Esophagus squamous epithelium (tissue), 5 donors: Measurements from ENCODE around the gene FUT4. TPM values are rescaled to one million over a fixed set of nuclear protein-coding genes. Genes with fewer than 3 reads are reported as not detected.

Experiments
- DNase-seq: peaks from one replicate; lab custom pipeline; 2025; lab: John Stamatoyannopoulos, UW
- H3K27ac ChIP-seq, 4 donors: fragments of 200-600 bp; sonication (generic); one replicate each; pipeline ENCODE4 v1.5.1; 2016 to 2019; ENCODE audit warnings: mild to moderate bottlenecking in 1 of 4
- H3K27me3 ChIP-seq, 4 donors: fragments of 200-600 bp; sonication (generic); 1 replicate in 3 of 4; 2 replicates in 1 of 4; pipeline versions ENCODE4 v1.5.1 to v1.6.0; 2017 to 2021; ENCODE audit warnings: antibody characterized with exemption in 1 of 4
- H3K36me3 ChIP-seq, 3 donors: fragments of 200-600 bp; sonication (generic); one replicate each; pipeline ENCODE4 v1.5.1; 2016 to 2019
- H3K4me1 ChIP-seq, 3 donors: fragments of 200-600 bp; sonication (generic); one replicate each; pipeline ENCODE4 v1.5.1; 2017 to 2019
- H3K4me3 ChIP-seq, 4 donors: fragments of 200-600 bp; sonication (generic); 1 replicate in 3 of 4; 2 replicates in 1 of 4; pipeline ENCODE4 v1.5.1; 2016 to 2019; ENCODE audit warnings: mild to moderate bottlenecking in 2 of 4, moderate library complexity in 1 of 4
- H3K9me3 ChIP-seq, 3 donors: fragments of 200-600 bp; sonication (generic); one replicate each; pipeline ENCODE4 v1.5.1; 2016 to 2019
- POLR2A ChIP-seq, 4 donors: fragments of 450-650 bp; IDR thresholded peaks; one replicate each; pipeline ENCODE4 v1.6.1; 2017; ENCODE audit warnings: antibody characterized with exemption in 4 of 4, mild to moderate bottlenecking in 4 of 4, moderate library complexity in 3 of 4
- WGBS, 2 donors: methylation state at CpG; one replicate each; pipeline ENCODE4 v1.1.5; 2018; 5-methylcytosine and 5-hydroxymethylcytosine counted together
- intact Hi-C: fragments of 100-400 bp; cut with DNase I; formaldehyde crosslinking; loops from one replicate; pipeline ENCODE4 v1.15.0; 2022
- total RNA-seq, 4 donors: library from RNA; depleted of rRNA; stranded (reverse); fragments of >200 nt; gene quantifications; one replicate each; pipeline ENCODE4 v1.1.0, GENCODE V29; 2016
- TF ChIP-seq, protein P1 (sequence below), 6 experiments: fragments of 450-650 bp in 4 of 6; fragments of 200-600 bp in 2 of 6; sonication (generic) in 2 of 6; IDR thresholded peaks; one replicate each; pipeline ENCODE4 v1.5.1; 2016 to 2019; ENCODE audit warnings: antibody characterized with exemption in 6 of 6, mild to moderate bottlenecking in 4 of 6, moderate library complexity in 4 of 6
- donor health status: DM: yes; HTN: yes; CAD: no.

Gene FUT4
- total RNA-seq, 4 donors from 2014 or later = 1.4 to 6.1 (median 1.8) TPM

DNA sequence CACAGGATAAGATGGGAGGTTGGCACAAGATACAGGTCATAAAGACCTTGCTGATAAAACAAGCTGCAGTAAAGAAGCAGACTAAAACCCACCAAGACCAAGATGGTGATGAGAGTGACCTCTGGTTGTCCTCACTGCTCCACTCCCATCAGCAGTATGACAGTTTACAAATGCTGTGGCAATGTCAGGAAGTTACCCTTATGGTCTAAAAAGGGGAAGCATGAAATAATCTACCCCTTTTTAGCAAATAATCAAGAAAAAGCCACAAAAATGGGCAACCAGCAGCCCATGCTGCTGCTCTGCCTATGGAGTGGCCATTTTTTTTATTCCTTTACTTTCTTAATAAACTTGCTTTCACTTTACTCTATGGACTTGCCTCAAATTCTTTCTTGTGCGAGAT lies 14.7 kb downstream of the FUT4 start:
- Histone ChIP-seq H3K27me3 (no peaks in the 10 kb centered on the region), H3K27ac (no peak overlapping the region), H3K4me3 (no peak overlapping the region), H3K36me3 (no peaks in the 10 kb centered on the region), H3K4me1 (peaks cover 0 to 14% (median 0%) of the 10 kb centered on the region in 3 donors), H3K9me3 (no peaks in the 10 kb centered on the region)
- 88 to 93% methylated on average over 1 of the region's 1 CpG for WGBS, 2 donors
- TF ChIP-seq, protein P1, sequence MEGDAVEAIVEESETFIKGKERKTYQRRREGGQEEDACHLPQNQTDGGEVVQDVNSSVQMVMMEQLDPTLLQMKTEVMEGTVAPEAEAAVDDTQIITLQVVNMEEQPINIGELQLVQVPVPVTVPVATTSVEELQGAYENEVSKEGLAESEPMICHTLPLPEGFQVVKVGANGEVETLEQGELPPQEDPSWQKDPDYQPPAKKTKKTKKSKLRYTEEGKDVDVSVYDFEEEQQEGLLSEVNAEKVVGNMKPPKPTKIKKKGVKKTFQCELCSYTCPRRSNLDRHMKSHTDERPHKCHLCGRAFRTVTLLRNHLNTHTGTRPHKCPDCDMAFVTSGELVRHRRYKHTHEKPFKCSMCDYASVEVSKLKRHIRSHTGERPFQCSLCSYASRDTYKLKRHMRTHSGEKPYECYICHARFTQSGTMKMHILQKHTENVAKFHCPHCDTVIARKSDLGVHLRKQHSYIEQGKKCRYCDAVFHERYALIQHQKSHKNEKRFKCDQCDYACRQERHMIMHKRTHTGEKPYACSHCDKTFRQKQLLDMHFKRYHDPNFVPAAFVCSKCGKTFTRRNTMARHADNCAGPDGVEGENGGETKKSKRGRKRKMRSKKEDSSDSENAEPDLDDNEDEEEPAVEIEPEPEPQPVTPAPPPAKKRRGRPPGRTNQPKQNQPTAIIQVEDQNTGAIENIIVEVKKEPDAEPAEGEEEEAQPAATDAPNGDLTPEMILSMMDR (IDR thresholded peaks at IDR 0.05) = no peak
- no peak for TF ChIP-seq POLR2A (IDR thresholded peaks at IDR 0.05)
- DNase-seq = no peak
- intact Hi-C loops = no loop called here

DNA sequence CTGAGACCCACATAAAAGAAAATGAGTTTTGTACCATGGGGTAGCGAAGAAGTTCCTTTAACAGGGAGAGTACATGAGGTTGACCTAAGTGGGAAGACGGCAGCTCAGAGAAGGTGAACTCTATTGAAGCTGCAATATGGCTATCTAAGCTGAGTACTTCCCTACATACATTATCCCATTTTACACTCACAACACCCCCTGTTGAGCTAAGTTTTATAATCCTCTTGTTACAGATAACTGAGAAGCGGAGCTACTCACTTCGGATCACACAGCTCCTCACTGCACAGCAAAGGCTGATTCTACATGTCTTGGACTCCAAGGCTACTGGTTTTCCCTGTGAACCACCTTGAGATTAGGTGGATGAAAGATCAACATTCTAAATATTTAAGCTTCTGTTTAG lies 15.2 kb downstream of the FUT4 start:
- H3K9me3 ChIP-seq = no peaks in the 10 kb centered on the region
- H3K36me3 ChIP-seq = no peaks in the 10 kb centered on the region
- intact Hi-C loops = no loop called here
- no peak overlapping the region for H3K27ac ChIP-seq
- 96 to 97% methylated on average over 4 of the region's 4 CpGs for WGBS, 2 donors
- H3K27me3 ChIP-seq = no peaks in the 10 kb centered on the region
- no peak for DNase-seq
- H3K4me1 ChIP-seq = peaks cover 0 to 19% (median 0%) of the 10 kb centered on the region in 3 donors
- TF ChIP-seq, protein P1 (IDR thresholded peaks at IDR 0.05) = no peak
- no peak for TF ChIP-seq POLR2A (IDR thresholded peaks at IDR 0.05)
- no peak overlapping the region for H3K4me3 ChIP-seq

DNA sequence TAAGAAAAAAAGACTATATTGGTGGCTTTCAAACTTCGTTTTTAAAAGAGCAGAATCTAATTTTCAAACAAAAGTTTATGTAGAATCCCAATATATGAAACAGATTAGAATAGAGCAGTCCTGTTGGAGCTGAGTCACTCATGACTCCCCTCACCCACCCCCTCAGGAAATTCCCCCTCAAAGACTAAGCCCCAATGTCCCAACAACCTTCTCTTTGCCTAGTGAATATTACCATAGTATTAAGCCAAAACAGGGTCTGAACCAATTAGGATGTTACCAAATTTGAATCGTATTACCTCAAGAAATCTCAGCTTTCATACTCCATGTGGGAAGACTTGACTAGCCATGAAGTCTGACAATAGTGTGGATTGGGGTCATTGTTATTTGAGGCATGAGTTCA lies 15.6 kb downstream of the FUT4 start:
- no peaks in the 10 kb centered on the region for H3K36me3 ChIP-seq
- peaks cover 0 to 20% (median 0%) of the 10 kb centered on the region in 3 donors for H3K4me1 ChIP-seq
- no peak overlapping the region for H3K27ac ChIP-seq
- no peak for TF ChIP-seq POLR2A (IDR thresholded peaks at IDR 0.05)
- TF ChIP-seq, protein P1 (IDR thresholded peaks at IDR 0.05) = no peak
- no peak overlapping the region for H3K4me3 ChIP-seq
- no peak for DNase-seq
- no peaks in the 10 kb centered on the region for H3K27me3 ChIP-seq
- no peaks in the 10 kb centered on the region for H3K9me3 ChIP-seq
- intact Hi-C loops = no loop called here
- 80 to 87% methylated on average over 2 of the region's 2 CpGs for WGBS, 2 donors

- DNase-seq = no peak
- no peaks in the 10 kb centered on the region for H3K27me3 ChIP-seq
- H3K36me3 ChIP-seq = no peaks in the 10 kb centered on the region
- no peaks in the 10 kb centered on the region for H3K9me3 ChIP-seq
- TF ChIP-seq, protein P1 (IDR thresholded peaks at IDR 0.05) = no peak
- no peak for TF ChIP-seq POLR2A (IDR thresholded peaks at IDR 0.05)
- H3K4me3 ChIP-seq = no peak overlapping the region
- intact Hi-C loops = no loop called here
- 84 to 91% methylated on average over 3 of the region's 3 CpGs for WGBS, 2 donors
- H3K27ac ChIP-seq = no peak overlapping the region
- H3K4me1 ChIP-seq = peaks cover 0 to 20% (median 0%) of the 10 kb centered on the region in 3 donors
These were observed 17.1 kb downstream of the FUT4 start for GRCh38 chr11:94560834-94561233.

DNA sequence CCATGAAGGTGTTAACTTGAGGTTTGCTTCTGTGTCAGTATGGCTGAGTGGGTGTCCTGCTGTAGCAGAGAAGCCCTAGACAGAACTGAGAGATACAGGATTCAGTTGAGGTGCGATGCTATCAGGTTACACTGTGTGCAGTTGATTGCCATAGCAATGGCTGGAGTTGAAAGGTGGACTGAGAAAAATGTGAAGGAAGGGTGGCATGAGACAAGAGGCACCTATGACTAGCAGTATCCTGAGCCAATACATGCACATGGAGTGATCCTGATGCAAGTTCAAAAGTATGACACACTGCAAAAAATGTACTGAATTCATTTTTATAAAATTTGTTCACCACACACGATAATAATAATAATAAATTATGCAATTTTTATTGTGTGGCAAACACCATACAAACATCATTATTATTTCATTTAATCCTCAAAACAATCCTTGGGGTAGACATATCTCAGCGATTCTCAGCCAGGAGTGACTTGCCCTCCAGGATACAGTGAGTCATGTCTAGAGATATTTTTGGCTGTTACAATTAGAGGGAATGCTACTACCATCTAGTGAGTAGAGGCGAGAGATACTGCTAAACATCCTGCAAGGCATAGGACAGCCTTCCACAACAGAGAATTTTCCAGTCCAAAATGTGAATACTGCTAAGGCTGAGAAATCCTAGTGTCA lies 19.6 kb downstream of the FUT4 start:
- Histone ChIP-seq H3K4me3 (no peak overlapping the region), H3K36me3 (no peaks in the 10 kb centered on the region), H3K27me3 (no peaks in the 10 kb centered on the region), H3K9me3 (no peaks in the 10 kb centered on the region), H3K4me1 (peaks cover 0 to 11% (median 0%) of the 10 kb centered on the region in 3 donors), H3K27ac (no peak overlapping the region)
- 34 to 42% methylated on average over 4 of the region's 4 CpGs for WGBS, 2 donors
- intact Hi-C loops = no loop called here
- no peak for DNase-seq
- TF ChIP-seq, protein P1 (IDR thresholded peaks at IDR 0.05) = peak in 2 of 6 experiments; percentile 22 to 45
- no peak for TF ChIP-seq POLR2A (IDR thresholded peaks at IDR 0.05)
